ENCODE measurements around the gene FGD3. TPM values are rescaled to one million over a fixed set of nuclear protein-coding genes. Genes with fewer than 3 reads are reported as not detected.
A peak's percentile ranks its signal among the peaks of the same experiment; 100 is the strongest.

Gene FGD3
- total RNA-seq, 1 experiment from 2014 or later = 89.0 TPM

DNA sequence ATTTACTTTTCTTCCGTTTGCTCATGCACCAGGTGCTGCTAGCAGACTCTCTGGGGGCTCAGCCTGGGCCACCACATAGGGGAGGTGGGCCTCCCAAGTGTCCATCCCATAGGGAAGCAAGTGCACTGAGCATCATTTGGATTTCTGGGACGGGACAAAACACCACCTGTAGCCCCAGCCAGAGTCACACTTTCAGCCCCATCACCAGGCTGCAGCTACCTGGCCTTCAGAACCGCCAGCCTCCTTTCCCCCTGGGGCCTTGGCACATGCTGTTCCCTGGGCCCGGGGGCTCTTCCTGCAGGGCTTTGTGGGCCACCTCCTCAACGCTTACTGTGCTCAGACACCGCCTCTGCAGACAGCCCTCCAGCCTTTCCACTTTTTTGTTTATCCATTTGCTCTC lies 91.6 kb downstream of the FGD3 start:
- ChIA-PET POLR2A (ENCODE audit: unreplicated experiment) (no interaction called here), CTCF (interaction anchor here (0.6 kb wide), 1 partner anchor 8 kb away, joined by 4 read pairs; no protein-coding TSS in a partner anchor)
- H3K4me3 ChIP-seq = no peak overlapping the region
- no peaks in the 10 kb centered on the region for H3K79me2 ChIP-seq (ENCODE audit: low read depth)
- no peak overlapping the region for H2AFZ ChIP-seq
- H4K20me1 ChIP-seq (ENCODE audit: insufficient read depth) = no peaks in the 10 kb centered on the region
- TSS peak; percentile 27 for BruUV-seq (replicated peaks)
- TF ChIP-seq EZH2 (IDR thresholded peaks at IDR 0.05; ENCODE audit: low read depth) (no peak), CTCF (conservative IDR thresholded peaks at IDR 0.05) (no peak)
- no peaks in the 10 kb centered on the region for H3F3A ChIP-seq (ENCODE audit: insufficient read depth, low read depth)
- H3K9me2 ChIP-seq (ENCODE audit: insufficient read depth) = no peaks in the 10 kb centered on the region
- no peak for DNase-seq
- no peaks in the 10 kb centered on the region for H3K4me1 ChIP-seq (replicated peaks; ENCODE audit: insufficient read depth)
- no peak overlapping the region for H3K27ac ChIP-seq
- no peaks in the 10 kb centered on the region for H3K36me3 ChIP-seq (ENCODE audit: low read depth)
- no peak overlapping the region for H3K4me2 ChIP-seq
- no peaks in the 10 kb centered on the region for H3K9me3 ChIP-seq (ENCODE audit: insufficient read depth, low read depth)
- no peaks in the 10 kb centered on the region for H3K27me3 ChIP-seq (ENCODE audit: insufficient read depth, low read depth)
- intact Hi-C loops (cut with micrococcal nuclease; ENCODE audit: unreplicated experiment) = loop anchor here (1.0 kb wide), 1 partner anchor 82 kb away; no protein-coding TSS in a partner anchor

GRCh38 chr9:93039456-93039855 lies 92.1 kb downstream of the FGD3 start:
- Histone ChIP-seq H3K9me2 (ENCODE audit: insufficient read depth) (no peaks in the 10 kb centered on the region), H3K9me3 (ENCODE audit: insufficient read depth, low read depth) (no peaks in the 10 kb centered on the region), H3K27me3 (ENCODE audit: insufficient read depth, low read depth) (no peaks in the 10 kb centered on the region), H2AFZ (no peak overlapping the region), H3K36me3 (ENCODE audit: low read depth) (no peaks in the 10 kb centered on the region), H3K4me3 (no peak overlapping the region), H3K27ac (no peak overlapping the region), H3K4me1 (replicated peaks; ENCODE audit: insufficient read depth) (no peaks in the 10 kb centered on the region), H3F3A (ENCODE audit: insufficient read depth, low read depth) (no peaks in the 10 kb centered on the region), H3K4me2 (no peak overlapping the region), H4K20me1 (ENCODE audit: insufficient read depth) (no peaks in the 10 kb centered on the region), H3K79me2 (ENCODE audit: low read depth) (no peaks in the 10 kb centered on the region)
- TF ChIP-seq CTCF (conservative IDR thresholded peaks at IDR 0.05) (no peak), EZH2 (IDR thresholded peaks at IDR 0.05; ENCODE audit: low read depth) (no peak)
- intact Hi-C loops (cut with micrococcal nuclease; ENCODE audit: unreplicated experiment) = no loop called here
- POLR2A ChIA-PET (ENCODE audit: unreplicated experiment) = no interaction called here
- CTCF ChIA-PET = no interaction called here
- DNase-seq = no peak
- BruUV-seq (replicated peaks) = no TSS peak

- H3K4me3 ChIP-seq = no peak overlapping the region
- H3K9me2 ChIP-seq (ENCODE audit: insufficient read depth) = no peaks in the 10 kb centered on the region
- no peak for TF ChIP-seq EZH2 (IDR thresholded peaks at IDR 0.05; ENCODE audit: low read depth)
- no peaks in the 10 kb centered on the region for H3K4me1 ChIP-seq (replicated peaks; ENCODE audit: insufficient read depth)
- H3F3A ChIP-seq (ENCODE audit: insufficient read depth, low read depth) = no peaks in the 10 kb centered on the region
- H2AFZ ChIP-seq = no peak overlapping the region
- no peak for DNase-seq
- no peaks in the 10 kb centered on the region for H3K36me3 ChIP-seq (ENCODE audit: low read depth)
- no peaks in the 10 kb centered on the region for H3K9me3 ChIP-seq (ENCODE audit: insufficient read depth, low read depth)
- intact Hi-C loops (cut with micrococcal nuclease; ENCODE audit: unreplicated experiment) = no loop called here
- no peaks in the 10 kb centered on the region for H3K27me3 ChIP-seq (ENCODE audit: insufficient read depth, low read depth)
- H3K79me2 ChIP-seq (ENCODE audit: low read depth) = no peaks in the 10 kb centered on the region
- no peaks in the 10 kb centered on the region for H4K20me1 ChIP-seq (ENCODE audit: insufficient read depth)
- H3K27ac ChIP-seq = no peak overlapping the region
- BruUV-seq (replicated peaks) = no TSS peak
- POLR2A ChIA-PET (ENCODE audit: unreplicated experiment) = no interaction called here
- H3K4me2 ChIP-seq = no peak overlapping the region
- CTCF ChIA-PET = no interaction called here
Observed at GRCh38 chr9:93039976-93040375, 92.7 kb downstream of the FGD3 start.

- H2AFZ ChIP-seq = no peak overlapping the region
- no peaks in the 10 kb centered on the region for H3F3A ChIP-seq (ENCODE audit: insufficient read depth, low read depth)
- no peaks in the 10 kb centered on the region for H3K79me2 ChIP-seq (ENCODE audit: low read depth)
- BruUV-seq (replicated peaks) = no TSS peak
- H3K9me3 ChIP-seq (ENCODE audit: insufficient read depth, low read depth) = no peaks in the 10 kb centered on the region
- no peaks in the 10 kb centered on the region for H3K27me3 ChIP-seq (ENCODE audit: insufficient read depth, low read depth)
- TF ChIP-seq CTCF (conservative IDR thresholded peaks at IDR 0.05) (no peak), EZH2 (IDR thresholded peaks at IDR 0.05; ENCODE audit: low read depth) (no peak)
- ChIA-PET CTCF (no interaction called here), POLR2A (ENCODE audit: unreplicated experiment) (no interaction called here)
- no peaks in the 10 kb centered on the region for H4K20me1 ChIP-seq (ENCODE audit: insufficient read depth)
- DNase-seq = no peak
- no peaks in the 10 kb centered on the region for H3K4me1 ChIP-seq (replicated peaks; ENCODE audit: insufficient read depth)
- no peak overlapping the region for H3K4me3 ChIP-seq
- H3K4me2 ChIP-seq = no peak overlapping the region
- no peak overlapping the region for H3K27ac ChIP-seq
- intact Hi-C loops (cut with micrococcal nuclease; ENCODE audit: unreplicated experiment) = no loop called here
- no peaks in the 10 kb centered on the region for H3K36me3 ChIP-seq (ENCODE audit: low read depth)
- H3K9me2 ChIP-seq (ENCODE audit: insufficient read depth) = no peaks in the 10 kb centered on the region
Observed at GRCh38 chr9:93040409-93040808, 93.1 kb downstream of the FGD3 start.
